GM12873 (cell line): Measurements from ENCODE around the gene ZC3H18.

Experiments used
- TF ChIP-seq, protein P1 (sequence below): IDR thresholded peaks from 2 replicates; pipeline ENCODE4 v1.5.1; 2012; ENCODE audit warnings: low read depth, mild to moderate bottlenecking, moderate library complexity, low read length, control low read depth; ENCODE audit not compliant: insufficient read depth; ENCODE audit errors: missing control alignments

ZC3H18 gene

GRCh38 chr16:88667461-88667860 is 97.3 kb downstream of the ZC3H18 start:
- TF ChIP-seq, protein P1, sequence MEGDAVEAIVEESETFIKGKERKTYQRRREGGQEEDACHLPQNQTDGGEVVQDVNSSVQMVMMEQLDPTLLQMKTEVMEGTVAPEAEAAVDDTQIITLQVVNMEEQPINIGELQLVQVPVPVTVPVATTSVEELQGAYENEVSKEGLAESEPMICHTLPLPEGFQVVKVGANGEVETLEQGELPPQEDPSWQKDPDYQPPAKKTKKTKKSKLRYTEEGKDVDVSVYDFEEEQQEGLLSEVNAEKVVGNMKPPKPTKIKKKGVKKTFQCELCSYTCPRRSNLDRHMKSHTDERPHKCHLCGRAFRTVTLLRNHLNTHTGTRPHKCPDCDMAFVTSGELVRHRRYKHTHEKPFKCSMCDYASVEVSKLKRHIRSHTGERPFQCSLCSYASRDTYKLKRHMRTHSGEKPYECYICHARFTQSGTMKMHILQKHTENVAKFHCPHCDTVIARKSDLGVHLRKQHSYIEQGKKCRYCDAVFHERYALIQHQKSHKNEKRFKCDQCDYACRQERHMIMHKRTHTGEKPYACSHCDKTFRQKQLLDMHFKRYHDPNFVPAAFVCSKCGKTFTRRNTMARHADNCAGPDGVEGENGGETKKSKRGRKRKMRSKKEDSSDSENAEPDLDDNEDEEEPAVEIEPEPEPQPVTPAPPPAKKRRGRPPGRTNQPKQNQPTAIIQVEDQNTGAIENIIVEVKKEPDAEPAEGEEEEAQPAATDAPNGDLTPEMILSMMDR = no peak

DNA sequence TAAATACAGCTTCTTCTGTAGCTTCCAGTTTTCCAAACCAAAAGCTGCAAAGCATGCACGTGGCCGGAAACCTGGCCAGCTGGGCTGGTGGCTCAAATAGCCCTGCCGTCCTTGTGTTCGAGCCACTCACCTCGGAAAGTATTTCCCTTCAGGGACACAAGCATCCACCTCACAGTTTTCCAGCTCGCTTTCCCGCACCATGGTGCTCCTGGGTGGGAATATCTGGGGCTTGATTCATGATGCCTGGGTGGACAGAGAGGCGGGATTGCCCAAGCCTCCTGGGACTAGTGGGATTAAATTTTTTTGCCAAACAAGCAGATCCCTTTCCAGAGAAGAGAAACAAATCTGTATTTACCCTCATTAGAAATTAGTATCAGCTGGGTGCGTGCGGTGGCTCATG is 99.8 kb downstream of the ZC3H18 start:
- TF ChIP-seq, protein P1 = no peak

DNA sequence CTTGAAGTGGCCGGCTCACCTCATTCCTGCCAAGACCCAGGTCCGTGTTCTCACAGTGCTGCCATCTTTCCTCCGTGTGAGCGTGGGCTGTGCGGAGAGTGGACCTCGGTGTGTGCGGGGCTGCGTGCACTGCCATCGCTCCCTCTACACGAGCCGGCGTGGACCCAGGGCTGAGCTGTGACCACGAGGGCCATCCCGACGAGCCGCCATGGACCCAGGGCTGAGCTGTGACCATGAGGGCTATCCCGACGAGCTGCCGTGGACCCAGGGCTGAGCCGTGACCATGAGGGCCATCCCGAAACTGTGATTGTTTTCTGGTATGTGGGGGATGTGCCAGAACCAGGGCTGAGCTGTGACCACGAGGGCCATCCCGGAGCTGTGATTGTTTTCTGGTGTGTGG is 101.6 kb downstream of the ZC3H18 start:
- TF ChIP-seq, protein P1 = no peak

DNA sequence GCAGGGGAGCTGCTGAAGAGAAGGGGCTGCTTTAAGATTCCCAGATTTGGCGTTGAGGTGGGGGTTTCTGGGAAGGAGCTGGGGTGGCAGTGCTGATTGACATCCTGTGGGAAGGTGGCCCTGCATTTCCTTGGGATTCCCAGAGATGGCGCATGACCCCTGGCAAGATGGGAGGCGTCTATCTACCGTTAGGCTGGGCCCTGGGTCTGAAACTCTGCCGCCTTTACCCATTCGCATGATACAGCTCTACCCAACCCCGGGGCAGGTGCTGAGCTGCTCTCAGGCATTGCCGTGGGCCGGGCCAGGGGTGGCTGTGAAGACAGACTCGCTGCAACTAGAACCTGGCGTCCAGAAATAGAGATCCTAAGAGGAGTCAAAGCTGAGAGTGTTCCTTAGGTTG is 102.6 kb downstream of the ZC3H18 start:
- TF ChIP-seq, protein P1 = peak; percentile 15

DNA sequence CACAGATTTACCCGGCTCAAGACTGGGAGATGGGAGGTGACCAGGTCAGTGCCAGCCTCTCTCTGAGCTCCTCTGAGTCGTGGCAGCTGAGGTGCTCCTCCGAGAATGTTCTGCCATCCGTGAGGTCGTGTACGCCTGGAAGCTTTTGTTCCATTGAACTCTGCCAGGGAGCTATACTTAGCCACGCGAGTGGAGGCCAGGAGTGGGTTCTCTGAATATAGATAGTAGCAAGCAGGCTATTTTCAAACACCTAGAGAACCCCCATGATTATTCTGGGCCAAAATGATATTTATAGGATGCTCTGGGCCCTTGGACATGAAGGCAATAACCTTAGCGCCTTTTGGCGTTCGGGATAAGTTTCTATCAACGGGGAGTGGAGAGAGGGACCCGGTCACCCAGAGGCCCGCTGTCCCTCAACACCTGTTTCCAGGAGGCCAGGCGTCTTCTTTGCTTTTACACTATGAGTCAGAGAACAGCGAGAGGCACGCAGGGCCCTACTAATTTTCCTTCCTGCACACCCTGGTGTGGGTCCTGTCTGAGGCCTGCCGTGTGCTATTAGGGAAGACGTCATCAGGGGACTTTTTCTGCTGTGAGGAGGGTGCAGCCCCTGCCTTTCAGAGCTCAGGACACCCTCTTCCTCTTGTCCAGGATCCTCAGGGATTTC is 103.6 kb downstream of the ZC3H18 start:
- TF ChIP-seq, protein P1 = no peak

DNA sequence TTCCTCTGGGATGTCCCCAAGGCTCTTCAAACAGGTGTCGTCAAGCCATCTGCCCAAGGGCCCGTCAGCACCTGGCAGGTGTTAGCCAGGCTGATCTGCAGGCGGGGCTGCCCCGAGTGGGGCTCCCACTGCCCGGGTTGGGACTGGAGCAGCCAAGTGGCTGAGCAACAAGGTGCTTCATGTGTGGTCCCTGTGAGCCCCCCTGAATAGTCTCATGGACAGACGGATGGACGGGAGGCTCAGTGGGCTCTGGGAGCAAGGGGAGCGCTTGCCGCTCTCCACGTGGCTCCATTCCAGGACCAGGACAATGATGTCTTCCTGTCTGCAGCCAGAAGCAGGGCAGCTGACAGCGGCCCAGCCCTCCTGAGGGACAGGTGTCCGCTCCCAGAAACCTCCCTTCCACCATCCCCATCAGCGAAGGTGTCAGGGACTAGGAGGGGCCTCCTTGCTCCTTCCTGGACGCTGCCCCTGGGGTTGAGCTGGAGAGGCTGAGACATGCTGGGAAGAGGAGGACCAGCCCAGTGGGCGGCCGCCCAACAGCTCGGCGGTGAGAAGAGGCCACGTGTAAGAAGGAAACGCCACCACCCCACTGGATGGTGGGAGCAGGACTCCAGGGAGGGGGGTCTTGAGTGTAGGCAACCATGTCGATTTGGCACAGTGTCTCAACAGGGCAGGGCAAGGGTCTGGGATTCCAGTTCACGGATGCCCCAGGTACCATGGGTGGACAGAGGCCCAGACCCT is 106.5 kb downstream of the ZC3H18 start:
- TF ChIP-seq, protein P1 = no peak

DNA sequence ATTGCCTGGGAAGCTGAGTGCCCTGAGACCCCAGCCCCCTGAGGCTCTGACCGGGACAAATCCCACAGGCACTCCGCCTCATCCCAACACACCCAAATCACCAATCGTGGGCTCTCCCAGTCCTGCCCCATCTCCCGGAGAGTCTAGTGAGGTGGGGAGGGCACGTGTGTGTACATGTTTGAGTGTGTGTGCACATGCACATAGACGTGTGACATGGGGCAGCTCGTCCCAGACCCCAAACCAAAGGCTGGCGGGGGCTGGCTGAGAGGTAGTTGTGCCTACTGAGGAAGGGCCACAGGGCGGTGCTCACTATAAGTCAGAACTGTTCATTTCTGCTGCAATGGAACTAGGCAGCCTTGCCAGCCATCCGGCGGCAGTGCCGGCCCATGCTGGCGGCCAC is 107.5 kb downstream of the ZC3H18 start:
- TF ChIP-seq, protein P1 = no peak
